ENCODE data around the gene FGF1.

- no peak for TF ChIP-seq POLR2A (IDR thresholded peaks at IDR 0.05; ENCODE audit: low read length)
- TF ChIP-seq GATA1 (IDR thresholded peaks at IDR 0.05; ENCODE audit: low read depth, low read length): no peak
These were observed 137.1 kb downstream of the FGF1 start for GRCh38 chr5:142548739-142549275.

Measured in erythroblast (primary cell).